HG02759 (cell line): ENCODE data around the gene PADI4.
A peak's percentile ranks its signal among the peaks of the same experiment; 100 is the strongest.

ENCODE experiments used
- ATAC-seq: cut with Tn5 transposase; IDR thresholded peaks from one replicate; pipeline ENCODE4 v1.9.1; 2021; ENCODE audit warnings: mild to moderate bottlenecking, moderate library complexity; ENCODE audit not compliant: unreplicated experiment

Gene PADI4

GRCh38 chr1:17347769-17348592 lies 40.0 kb downstream of the PADI4 start:
- ATAC-seq = no peak

GRCh38 chr1:17348593-17349234 lies 40.7 kb downstream of the PADI4 start:
- ATAC-seq = peak; percentile 60

DNA sequence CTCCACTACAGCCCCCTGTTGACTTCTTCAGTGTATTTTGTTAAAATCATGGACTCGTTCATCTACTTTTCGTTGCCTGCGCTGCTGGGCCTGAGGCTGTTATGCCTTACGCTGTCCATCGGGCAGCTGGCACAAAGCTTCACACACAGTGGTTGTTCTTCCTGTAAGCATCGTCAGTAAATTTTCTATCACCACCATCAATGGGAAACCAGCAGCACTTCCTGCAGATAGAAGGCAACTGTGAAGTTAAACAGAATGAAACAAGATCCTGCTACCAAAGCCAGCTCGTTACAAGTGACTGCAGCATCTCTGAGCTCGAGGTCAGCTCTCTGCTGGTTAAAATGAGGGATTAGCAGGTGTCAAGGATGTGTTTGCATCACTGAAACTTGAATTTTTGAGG lies 42.1 kb downstream of the PADI4 start:
- no peak for ATAC-seq

DNA sequence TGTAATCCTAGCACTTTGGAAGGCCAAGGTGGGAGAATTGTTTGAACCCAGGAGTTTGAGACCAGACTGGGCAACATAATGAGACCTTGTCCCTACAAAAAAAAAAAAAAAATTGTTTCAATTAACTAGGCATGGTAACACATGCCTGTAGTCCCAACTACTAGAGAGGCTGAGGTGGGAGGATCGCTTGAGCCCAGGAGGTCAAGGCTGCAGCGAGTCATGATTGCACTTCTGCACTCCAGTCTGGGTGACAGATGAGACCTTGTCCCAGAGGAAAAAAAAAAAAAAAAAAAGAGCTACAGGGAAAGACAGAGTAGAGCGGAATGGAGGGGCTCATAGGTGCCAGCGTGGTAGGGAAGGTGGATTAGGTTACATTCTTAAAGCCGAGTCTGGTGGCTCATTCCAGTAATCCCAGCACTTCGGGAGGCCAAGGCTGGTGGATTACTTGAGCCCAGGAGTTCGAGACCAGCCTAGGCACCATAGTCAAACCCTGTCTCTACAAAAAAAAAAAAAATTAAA lies 43.0 kb downstream of the PADI4 start:
- ATAC-seq = no peak

- no peak for ATAC-seq
These were observed 43.8 kb downstream of the PADI4 start for GRCh38 chr1:17351598-17352324.

- no peak for ATAC-seq
These were observed 44.5 kb downstream of the PADI4 start for GRCh38 chr1:17352419-17352909.

GRCh38 chr1:17355898-17356297 lies 47.9 kb downstream of the PADI4 start:
- no peak for ATAC-seq

DNA sequence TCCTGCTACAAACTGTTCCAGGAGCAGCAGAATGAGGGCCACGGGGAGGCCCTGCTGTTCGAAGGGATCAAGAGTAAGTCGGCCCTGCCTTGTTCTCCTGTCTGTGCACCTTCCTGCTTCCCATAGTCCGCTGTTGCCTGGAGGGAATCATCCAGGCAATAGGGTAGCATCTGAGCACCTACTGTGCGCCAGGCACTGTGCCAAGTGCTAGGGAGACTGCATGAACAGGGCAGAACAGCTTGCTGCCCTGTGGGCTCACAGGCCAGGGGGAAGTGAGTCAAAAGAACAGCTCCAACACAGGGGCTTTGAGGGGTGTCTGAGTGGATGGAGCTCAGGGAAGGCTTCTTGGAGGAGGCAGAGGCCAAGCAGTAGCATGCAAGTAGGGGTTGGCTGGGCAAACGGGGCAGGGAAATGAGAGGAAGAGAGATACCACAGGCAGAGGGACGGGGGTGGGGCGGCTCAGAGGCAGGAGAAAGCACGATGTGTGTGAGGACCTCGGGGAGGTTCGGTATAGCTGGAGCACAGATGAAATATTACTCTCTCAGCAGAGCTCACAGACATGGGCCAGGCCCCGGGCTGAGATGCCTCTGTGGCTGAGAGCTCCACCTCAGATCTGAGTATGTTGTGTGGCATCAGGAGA lies 48.5 kb downstream of the PADI4 start:
- no peak for ATAC-seq

- ATAC-seq = no peak
These were observed 50.6 kb downstream of the PADI4 start for GRCh38 chr1:17358557-17358956.

GRCh38 chr1:17359031-17359430 lies 51.0 kb downstream of the PADI4 start:
- no peak for ATAC-seq

GRCh38 chr1:17359808-17360207 lies 51.8 kb downstream of the PADI4 start:
- ATAC-seq = no peak

DNA sequence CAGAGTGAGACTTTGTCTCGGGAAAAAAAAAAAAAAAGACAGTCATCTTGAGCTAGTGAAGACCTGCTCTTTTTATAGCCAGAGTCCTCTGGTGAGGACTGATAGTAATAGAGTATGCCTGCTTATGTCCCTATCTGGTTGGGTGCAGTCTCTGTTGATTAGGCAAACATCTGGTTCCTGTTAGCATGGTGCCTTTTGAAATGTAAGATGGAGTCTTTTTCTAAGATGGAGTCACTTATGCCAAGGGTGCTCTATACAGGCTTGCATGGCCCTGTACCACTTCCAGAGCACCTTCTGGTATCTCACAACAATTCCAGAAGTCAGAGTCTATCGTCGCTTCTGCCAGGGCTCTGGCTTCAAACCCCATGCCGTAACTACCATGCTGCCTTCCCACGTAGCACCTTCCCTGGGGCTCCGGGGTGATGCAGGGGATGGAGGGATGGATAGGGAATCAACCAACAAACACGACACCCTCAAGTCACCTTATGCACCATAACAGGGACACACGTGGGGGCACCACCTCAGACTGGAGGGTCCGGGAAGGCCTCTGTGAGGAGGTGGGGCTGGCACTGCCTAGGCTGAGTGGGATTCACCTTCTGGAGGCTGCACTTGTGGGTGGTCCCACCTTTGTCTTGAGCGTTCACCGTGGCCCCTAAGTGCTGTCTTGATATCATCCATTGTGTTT lies 52.4 kb downstream of the PADI4 start:
- ATAC-seq = no peak

GRCh38 chr1:17361687-17362086 lies 53.7 kb downstream of the PADI4 start:
- ATAC-seq = no peak

GRCh38 chr1:17363351-17363750 lies 55.4 kb downstream of the PADI4 start:
- ATAC-seq = no peak

DNA sequence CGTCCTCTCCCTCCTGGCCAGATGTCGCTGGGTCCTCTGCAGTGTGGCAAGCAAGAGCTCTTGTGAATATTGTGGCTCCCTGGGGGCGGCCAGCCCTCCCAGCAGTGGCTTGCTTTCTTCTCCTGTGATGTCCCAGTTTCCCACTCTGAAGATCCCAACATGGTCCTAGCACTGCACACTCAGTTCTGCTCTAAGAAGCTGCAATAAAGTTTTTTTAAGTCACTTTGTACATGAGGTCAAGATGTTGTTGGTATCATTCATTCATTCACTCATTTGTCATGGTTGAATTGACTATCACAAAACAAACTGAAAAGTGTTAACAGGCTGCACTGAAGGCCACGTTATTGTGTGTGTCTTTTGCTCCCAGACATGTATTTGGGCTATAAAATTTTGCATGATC lies 55.8 kb downstream of the PADI4 start:
- ATAC-seq = no peak

DNA sequence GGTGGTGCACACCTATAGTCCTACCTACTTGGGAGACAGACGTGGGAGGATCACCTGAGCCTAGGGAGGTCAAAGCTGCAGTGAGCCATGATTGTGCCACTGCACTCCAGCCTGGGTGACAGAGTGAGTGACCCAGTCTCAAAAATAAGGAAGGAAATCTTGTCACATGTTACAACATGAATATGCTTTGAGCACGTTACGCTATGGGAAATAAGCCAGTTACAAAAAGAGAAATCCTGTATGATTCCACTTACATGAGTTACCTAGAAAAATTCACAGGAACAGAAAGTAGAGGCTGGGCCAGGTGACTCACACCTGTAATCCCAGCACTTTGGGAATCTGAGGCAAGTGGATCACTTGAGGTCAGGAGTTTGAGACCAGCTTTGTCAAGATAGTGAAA lies 57.3 kb downstream of the PADI4 start:
- no peak for ATAC-seq

DNA sequence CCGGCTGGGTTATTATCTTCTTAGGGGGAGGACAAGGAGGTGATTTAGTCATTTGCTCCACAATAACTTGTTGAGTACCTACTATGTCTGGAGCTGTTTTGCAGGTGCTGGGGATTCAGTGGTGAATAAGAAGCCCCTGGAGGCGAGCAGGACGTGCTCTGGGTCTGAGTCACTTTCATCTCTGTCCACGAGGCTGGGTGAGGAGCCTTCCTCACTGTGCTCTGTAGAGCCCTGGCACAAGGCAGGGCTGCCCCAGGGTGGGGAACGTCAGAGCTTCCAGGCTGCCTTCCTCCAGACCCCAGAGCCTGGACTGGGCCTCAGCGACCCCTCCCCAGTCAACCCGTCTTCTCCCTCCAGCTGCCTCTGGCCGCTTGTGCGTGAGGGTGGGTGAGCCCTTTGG lies 61.5 kb downstream of the PADI4 start:
- ATAC-seq = no peak

DNA sequence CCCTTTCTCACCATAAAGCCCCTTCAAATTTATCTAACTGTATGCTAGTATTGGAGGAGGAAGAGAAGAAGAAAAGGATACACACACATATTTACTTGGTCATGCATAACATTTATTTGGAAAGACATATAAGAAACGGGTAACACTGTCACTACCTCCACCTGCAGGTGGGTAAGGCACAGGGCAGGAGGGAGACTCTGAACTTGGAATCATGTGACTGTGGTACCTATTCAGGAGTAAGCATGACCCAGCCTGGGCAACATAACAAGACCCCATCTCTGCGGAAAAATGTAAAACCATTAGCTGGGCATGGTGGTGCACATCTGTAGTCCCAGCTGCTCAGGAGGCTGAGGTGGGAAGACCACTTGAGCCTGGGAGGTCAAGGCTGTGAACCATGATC lies 62.6 kb downstream of the PADI4 start:
- no peak for ATAC-seq

GRCh38 chr1:17371896-17372295 lies 63.9 kb downstream of the PADI4 start, which contains the start of gene PADI6:
Gene PADI6, plus strand, starts transcription at chr1:17372196. Its CDS starts 50 bp downstream, at chr1:17372246.
- no peak for ATAC-seq

DNA sequence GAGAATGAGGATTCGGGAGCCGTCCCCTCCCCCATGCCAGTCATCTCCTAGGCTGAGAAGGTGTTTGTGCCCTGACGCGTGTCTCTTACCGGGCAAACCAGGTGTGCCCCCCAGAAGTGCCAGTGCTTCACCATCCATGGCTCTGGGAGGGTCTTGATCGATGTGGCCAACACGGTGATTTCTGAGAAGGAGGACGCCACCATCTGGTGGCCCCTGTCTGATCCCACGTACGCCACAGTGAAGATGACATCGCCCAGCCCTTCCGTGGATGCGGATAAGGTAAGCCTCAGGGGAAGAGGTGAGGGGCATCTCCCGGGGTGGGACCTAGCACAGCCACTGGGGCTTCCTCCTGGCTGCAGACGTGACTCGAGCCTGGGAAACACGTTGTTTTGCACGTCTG lies 65.0 kb downstream of the PADI4 start:
- ATAC-seq = no peak
